Neural cell (in vitro differentiated cells): Measurements from ENCODE around the gene DUS1L. TPM values are rescaled to one million over a fixed set of nuclear protein-coding genes. Genes with fewer than 3 reads are reported as not detected.

Source experiments
- H2AFZ ChIP-seq: fragments of 200-600, 300-800 bp; sonication (generic), shearing (Covaris generic); 2 replicates; pipeline ENCODE4 v1.6.0; 2014; ENCODE audit warnings: low read depth, mild to moderate bottlenecking, antibody characterized with exemption, low read length, moderate library complexity
- H3F3A ChIP-seq: fragments of 200-600 bp; shearing (Covaris generic); 2 replicates; pipeline ENCODE4 v1.6.1; 2016; ENCODE audit warnings: mild to moderate bottlenecking, moderate library complexity, mixed read lengths, antibody characterized with exemption, low read length; ENCODE audit not compliant: insufficient read depth, poor library complexity, severe bottlenecking
- H3K27ac ChIP-seq: fragments of 200-600, 300-800 bp; sonication (generic), shearing (Covaris generic); 2 replicates; pipeline ENCODE4 v1.5.1; 2014; ENCODE audit warnings: mild to moderate bottlenecking, low read length, moderate library complexity
- H3K27me3 ChIP-seq: fragments of 300-800, 200-600 bp; sonication (generic), shearing (Covaris generic); 2 replicates; pipeline ENCODE4 v1.6.0; 2014; ENCODE audit warnings: mild to moderate bottlenecking, low read depth, low read length, moderate library complexity; ENCODE audit not compliant: insufficient read depth
- H3K36me3 ChIP-seq: fragments of 300-800, 200-600 bp; sonication (generic), shearing (Covaris generic); 2 replicates; pipeline ENCODE4 v1.5.1; 2014; ENCODE audit warnings: mild to moderate bottlenecking, antibody characterized with exemption, low read length, moderate library complexity; ENCODE audit not compliant: insufficient read depth
- H3K4me2 ChIP-seq: fragments of 300-800, 200-600 bp; sonication (generic), shearing (Covaris generic); 2 replicates; pipeline ENCODE4 v1.6.0; 2014; ENCODE audit warnings: mild to moderate bottlenecking, low read length
- H3K4me3 ChIP-seq: fragments of 300-800, 200-600 bp; sonication (generic), shearing (Covaris generic); 2 replicates; pipeline ENCODE4 v1.5.1; 2014; ENCODE audit warnings: mild to moderate bottlenecking, low read length, moderate library complexity
- H3K79me2 ChIP-seq: fragments of 200-600 bp; shearing (Covaris generic); replicated peaks from 2 replicates; pipeline ENCODE4 v1.6.0; 2014; ENCODE audit warnings: mild to moderate bottlenecking, low read length, moderate library complexity; ENCODE audit not compliant: insufficient read depth
- H3K9ac ChIP-seq: fragments of 300-800, 200-600 bp; sonication (generic), shearing (Covaris generic); 2 replicates; pipeline ENCODE4 v1.6.1; 2016; ENCODE audit warnings: mild to moderate bottlenecking, low read length, mixed read lengths
- H3K9me2 ChIP-seq: fragments of 200-600 bp; shearing (Covaris generic); 2 replicates; pipeline ENCODE4 v1.6.1; 2016; ENCODE audit warnings: mild to moderate bottlenecking, low read length, mixed read lengths; ENCODE audit not compliant: insufficient read depth
- H3K9me3 ChIP-seq: fragments of 200-600, 300-800 bp; sonication (generic), shearing (Covaris generic); 2 replicates; pipeline ENCODE4 v1.6.1; 2016; ENCODE audit warnings: mild to moderate bottlenecking, mixed run types, low read length, moderate library complexity, mixed read lengths
- H4K20me1 ChIP-seq: fragments of 200-600 bp; shearing (Covaris generic); 2 replicates; pipeline ENCODE4 v1.6.1; 2016; ENCODE audit warnings: mild to moderate bottlenecking, mixed run types; ENCODE audit not compliant: insufficient read depth
- EP300 ChIP-seq: fragments of 450-650 bp; conservative IDR thresholded peaks from 2 replicates; pipeline ENCODE4 v1.6.1; 2014; ENCODE audit warnings: antibody characterized with exemption, mild to moderate bottlenecking, moderate library complexity; ENCODE audit not compliant: poor library complexity, severe bottlenecking
- EZH2 ChIP-seq: fragments of 200-600, 300-800 bp; shearing (Covaris generic), sonication (generic); IDR thresholded peaks from 2 replicates; pipeline ENCODE4 v1.6.1; 2014; ENCODE audit warnings: antibody characterized with exemption, low read length, borderline replicate concordance, mild to moderate bottlenecking; ENCODE audit not compliant: insufficient read depth, poor library complexity, severe bottlenecking
- MXI1 ChIP-seq: fragments of 450-650 bp; conservative IDR thresholded peaks from 2 replicates; pipeline ENCODE4 v1.6.1; 2014; ENCODE audit warnings: antibody characterized with exemption, mild to moderate bottlenecking; ENCODE audit not compliant: poor library complexity, severe bottlenecking
- POLR2AphosphoS5 ChIP-seq: IDR thresholded peaks from 2 replicates; pipeline ENCODE4 v1.6.1; 2012
- RAD21 ChIP-seq: fragments of 450-650 bp; conservative IDR thresholded peaks from 2 replicates; pipeline ENCODE4 v1.6.1; 2014; ENCODE audit warnings: antibody characterized with exemption, mild to moderate bottlenecking, moderate library complexity
- SMC3 ChIP-seq: fragments of 450-650 bp; conservative IDR thresholded peaks from 2 replicates; pipeline ENCODE4 v1.6.1; 2014; ENCODE audit warnings: antibody characterized with exemption, mild to moderate bottlenecking, moderate library complexity; ENCODE audit not compliant: poor library complexity
- TAF1 ChIP-seq: IDR thresholded peaks from 2 replicates; pipeline ENCODE4 v1.6.1; 2012; ENCODE audit warnings: low read depth
- polyA plus RNA-seq: library from polyadenylated mRNA; depleted of rRNA; stranded (reverse); fragments of >200 nt; gene quantifications from 2 replicates; pipeline ENCODE4 v1.2.3, GENCODE V29; 2014
- TF ChIP-seq, protein P1 (sequence below): fragments of 450-650 bp; IDR thresholded peaks from 2 replicates; pipeline ENCODE4 v1.5.1; 2014; ENCODE audit warnings: antibody characterized with exemption, mild to moderate bottlenecking, moderate library complexity; ENCODE audit not compliant: poor library complexity, severe bottlenecking
- TF ChIP-seq, protein P2 (sequence below): IDR thresholded peaks from 2 replicates; pipeline ENCODE4 v1.6.1; 2012; ENCODE audit warnings: borderline replicate concordance

Gene DUS1L
- polyA plus RNA-seq, 1 donor from 2014 or later = 100 TPM

DNA sequence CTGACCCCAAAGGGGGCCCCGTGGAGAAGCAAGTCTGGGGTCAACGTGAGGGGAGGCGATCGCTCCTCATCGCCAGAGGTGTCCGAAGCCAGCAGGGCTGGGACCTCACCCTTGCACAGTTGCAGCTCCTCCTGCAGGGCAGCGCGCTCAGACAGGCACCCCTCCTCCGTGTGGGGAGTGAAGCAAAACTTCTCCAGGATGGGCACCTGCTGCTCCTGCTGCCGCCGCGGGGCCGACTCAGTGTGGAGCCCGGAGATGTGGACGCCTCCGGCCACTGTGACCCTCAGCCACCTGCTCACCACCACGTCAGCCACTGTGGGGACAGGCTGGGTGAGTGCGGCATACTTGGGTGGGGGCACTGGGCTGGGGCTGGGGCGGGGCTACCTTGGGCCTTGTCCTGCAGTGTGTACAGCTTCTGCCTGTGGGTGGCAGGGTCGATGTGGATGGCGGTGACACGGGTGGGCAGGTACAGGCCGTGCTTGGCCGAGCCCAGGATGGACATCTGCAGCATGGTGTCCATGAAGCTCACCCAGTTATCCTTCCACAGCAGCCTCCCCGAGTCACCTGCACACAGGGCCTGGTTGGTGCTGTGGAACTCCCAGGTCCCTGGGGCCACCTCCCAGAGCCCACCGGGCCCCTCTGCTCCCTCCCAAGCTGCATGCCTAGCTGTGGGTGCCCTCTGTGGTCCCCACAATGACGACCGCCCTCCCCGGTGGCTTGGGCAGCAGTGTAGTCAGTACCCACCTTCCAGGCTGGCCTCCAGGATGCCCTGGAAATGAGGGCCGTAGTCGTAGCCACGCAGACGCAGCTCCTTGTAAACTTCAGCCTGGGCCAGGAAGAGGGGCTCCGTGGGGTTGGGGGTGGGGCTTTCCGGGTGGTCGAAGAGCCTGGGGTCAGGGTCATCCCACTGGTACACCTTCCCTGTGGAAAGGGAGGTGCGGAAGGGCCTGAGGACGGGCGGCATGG, 21.6 kb upstream of the DUS1L start:
- Histone ChIP-seq H3K9ac (no peak overlapping the region), H4K20me1 (no peaks in the 10 kb centered on the region), H3K27ac (no peak overlapping the region), H3K79me2 (no peaks in the 10 kb centered on the region), H3K9me3 (no peaks in the 10 kb centered on the region), H2AFZ (no peak overlapping the region), H3K9me2 (no peaks in the 10 kb centered on the region), H3K4me3 (no peak overlapping the region), H3K27me3 (no peaks in the 10 kb centered on the region), H3F3A (no peaks in the 10 kb centered on the region), H3K4me2 (no peak overlapping the region), H3K36me3 (no peaks in the 10 kb centered on the region)
- no peak for TF ChIP-seq RAD21
- TF ChIP-seq TAF1 = no peak
- no peak for TF ChIP-seq POLR2AphosphoS5
- TF ChIP-seq SMC3 = no peak
- no peak for TF ChIP-seq MXI1
- TF ChIP-seq EP300 = no peak
- TF ChIP-seq, protein P1, sequence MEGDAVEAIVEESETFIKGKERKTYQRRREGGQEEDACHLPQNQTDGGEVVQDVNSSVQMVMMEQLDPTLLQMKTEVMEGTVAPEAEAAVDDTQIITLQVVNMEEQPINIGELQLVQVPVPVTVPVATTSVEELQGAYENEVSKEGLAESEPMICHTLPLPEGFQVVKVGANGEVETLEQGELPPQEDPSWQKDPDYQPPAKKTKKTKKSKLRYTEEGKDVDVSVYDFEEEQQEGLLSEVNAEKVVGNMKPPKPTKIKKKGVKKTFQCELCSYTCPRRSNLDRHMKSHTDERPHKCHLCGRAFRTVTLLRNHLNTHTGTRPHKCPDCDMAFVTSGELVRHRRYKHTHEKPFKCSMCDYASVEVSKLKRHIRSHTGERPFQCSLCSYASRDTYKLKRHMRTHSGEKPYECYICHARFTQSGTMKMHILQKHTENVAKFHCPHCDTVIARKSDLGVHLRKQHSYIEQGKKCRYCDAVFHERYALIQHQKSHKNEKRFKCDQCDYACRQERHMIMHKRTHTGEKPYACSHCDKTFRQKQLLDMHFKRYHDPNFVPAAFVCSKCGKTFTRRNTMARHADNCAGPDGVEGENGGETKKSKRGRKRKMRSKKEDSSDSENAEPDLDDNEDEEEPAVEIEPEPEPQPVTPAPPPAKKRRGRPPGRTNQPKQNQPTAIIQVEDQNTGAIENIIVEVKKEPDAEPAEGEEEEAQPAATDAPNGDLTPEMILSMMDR = no peak
- TF ChIP-seq EZH2 = no peak
- TF ChIP-seq, protein P2, sequence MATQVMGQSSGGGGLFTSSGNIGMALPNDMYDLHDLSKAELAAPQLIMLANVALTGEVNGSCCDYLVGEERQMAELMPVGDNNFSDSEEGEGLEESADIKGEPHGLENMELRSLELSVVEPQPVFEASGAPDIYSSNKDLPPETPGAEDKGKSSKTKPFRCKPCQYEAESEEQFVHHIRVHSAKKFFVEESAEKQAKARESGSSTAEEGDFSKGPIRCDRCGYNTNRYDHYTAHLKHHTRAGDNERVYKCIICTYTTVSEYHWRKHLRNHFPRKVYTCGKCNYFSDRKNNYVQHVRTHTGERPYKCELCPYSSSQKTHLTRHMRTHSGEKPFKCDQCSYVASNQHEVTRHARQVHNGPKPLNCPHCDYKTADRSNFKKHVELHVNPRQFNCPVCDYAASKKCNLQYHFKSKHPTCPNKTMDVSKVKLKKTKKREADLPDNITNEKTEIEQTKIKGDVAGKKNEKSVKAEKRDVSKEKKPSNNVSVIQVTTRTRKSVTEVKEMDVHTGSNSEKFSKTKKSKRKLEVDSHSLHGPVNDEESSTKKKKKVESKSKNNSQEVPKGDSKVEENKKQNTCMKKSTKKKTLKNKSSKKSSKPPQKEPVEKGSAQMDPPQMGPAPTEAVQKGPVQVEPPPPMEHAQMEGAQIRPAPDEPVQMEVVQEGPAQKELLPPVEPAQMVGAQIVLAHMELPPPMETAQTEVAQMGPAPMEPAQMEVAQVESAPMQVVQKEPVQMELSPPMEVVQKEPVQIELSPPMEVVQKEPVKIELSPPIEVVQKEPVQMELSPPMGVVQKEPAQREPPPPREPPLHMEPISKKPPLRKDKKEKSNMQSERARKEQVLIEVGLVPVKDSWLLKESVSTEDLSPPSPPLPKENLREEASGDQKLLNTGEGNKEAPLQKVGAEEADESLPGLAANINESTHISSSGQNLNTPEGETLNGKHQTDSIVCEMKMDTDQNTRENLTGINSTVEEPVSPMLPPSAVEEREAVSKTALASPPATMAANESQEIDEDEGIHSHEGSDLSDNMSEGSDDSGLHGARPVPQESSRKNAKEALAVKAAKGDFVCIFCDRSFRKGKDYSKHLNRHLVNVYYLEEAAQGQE = no peak

DNA sequence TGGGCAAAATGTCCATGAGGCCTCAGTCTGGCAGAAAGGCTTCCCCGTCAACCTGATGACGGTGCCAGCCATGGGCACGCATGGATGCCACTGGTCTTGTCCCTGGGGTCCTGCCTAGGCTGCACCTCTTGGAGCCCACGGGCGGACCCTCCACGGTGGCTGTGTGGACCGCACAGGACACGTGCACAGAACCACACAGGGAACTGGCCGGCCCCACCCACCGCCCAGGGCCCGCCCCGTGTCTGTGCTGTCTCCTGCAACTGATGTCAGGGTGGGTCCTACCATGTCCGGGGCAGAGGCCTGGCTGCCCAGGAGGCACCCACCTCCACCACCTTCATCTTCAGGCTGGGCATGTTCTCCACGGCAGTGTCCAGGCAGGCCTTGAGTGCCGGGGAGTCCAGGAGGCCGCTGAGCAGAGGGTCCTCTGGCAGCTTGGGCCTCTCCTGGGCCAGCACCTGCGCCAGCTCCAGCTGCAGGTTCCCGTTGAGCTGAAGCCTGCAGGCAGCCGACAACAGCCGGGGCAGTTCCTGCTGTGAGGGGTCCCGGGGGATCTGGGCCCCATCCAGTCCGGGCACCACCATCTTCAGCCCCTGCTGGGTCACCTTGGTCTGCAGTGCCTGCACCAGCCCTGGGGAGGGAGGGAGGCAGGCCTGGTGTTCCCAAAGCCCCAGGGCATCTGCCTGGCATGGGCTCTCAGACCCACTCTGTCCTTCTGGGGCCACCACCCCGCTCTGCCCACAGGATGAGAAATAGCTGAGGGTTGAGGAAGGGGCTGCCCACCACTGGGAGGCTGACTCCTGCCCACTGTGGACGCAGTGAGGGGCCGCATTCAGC, 20.5 kb upstream of the DUS1L start:
- no peaks in the 10 kb centered on the region for H3F3A ChIP-seq
- H3K27me3 ChIP-seq = no peaks in the 10 kb centered on the region
- TF ChIP-seq RAD21 = no peak
- H3K9me3 ChIP-seq = no peaks in the 10 kb centered on the region
- H3K4me3 ChIP-seq = no peak overlapping the region
- H2AFZ ChIP-seq = no peak overlapping the region
- H3K79me2 ChIP-seq = no peaks in the 10 kb centered on the region
- H3K36me3 ChIP-seq = no peaks in the 10 kb centered on the region
- H3K4me2 ChIP-seq = no peak overlapping the region
- no peaks in the 10 kb centered on the region for H4K20me1 ChIP-seq
- no peaks in the 10 kb centered on the region for H3K9me2 ChIP-seq
- H3K9ac ChIP-seq = no peak overlapping the region
- H3K27ac ChIP-seq = no peak overlapping the region
